Measurements from ENCODE around the gene HES4.
"Not testable (repeated sequence)": the region's sequence is repeated elsewhere in the genome, so short reads cannot be mapped to it uniquely, and the experiment has no call there.

Gene HES4

DNA sequence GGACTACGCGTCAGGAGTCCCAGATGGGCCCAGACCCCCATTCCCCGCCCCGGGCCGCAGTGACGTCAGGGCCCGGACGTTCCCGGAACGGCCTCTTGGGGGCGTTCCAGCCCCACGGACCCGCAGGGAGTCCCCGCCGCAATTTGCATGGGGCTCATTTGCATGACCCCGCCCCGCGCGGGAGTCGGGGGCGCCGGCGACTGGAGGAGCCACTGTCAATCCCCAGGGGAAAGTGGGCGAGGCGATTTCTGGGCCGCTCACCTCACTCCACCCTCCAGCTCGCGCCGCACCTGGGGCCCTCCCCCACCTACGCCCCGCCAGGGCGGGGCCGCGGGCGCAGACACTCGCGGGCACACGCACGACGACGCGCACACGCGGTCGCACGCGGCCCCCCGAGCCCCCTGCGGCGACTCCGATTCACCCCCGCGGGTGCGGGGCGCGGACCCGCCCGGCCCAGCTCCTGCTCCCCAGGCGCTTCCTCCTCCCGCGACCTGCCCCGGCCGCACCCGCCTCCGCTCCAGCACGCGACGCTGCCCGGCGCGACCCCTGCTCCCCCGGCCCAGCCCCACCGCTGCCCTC, 33.2 kb upstream of the HES4 start:
- DNase-seq = peak; percentile 79

- DNase-seq = no peak
Observed at GRCh38 chr1:1032424-1032823, 32.5 kb upstream of the HES4 start.

DNA sequence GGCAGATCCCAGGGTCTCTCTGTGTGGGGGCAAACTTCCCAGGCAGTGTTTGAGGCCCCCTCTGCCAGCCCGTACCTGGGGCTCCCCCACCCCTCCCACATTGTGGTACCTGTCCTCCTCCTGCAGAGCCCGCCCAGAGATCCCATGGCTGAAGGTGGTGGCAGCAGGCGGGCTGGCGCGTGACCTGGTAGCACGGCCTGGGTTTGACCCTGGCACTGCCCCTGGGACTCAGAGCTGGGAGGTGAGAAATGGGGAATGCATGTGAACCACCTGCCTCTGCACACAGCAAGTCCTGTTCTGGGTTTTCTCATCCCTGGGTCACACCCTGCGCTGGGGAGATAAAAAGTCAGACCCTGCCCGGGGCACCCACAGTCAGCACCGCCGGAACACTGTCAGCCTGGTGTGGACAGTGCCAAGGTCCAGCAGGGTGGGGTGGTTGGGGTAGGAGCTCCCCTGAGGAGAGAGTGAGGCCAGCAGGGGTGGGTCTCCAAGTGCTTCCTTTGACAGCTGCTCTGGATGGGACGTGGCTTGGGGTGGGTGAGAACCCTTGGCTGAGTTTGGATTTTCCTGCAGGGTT, 31.9 kb upstream of the HES4 start:
- DNase-seq = no peak

GRCh38 chr1:1030867-1031658, 31.2 kb upstream of the HES4 start:
- not testable (repeated sequence) for DNase-seq

- DNase-seq = no peak
Observed at GRCh38 chr1:1027791-1028190, 27.9 kb upstream of the HES4 start.

DNA sequence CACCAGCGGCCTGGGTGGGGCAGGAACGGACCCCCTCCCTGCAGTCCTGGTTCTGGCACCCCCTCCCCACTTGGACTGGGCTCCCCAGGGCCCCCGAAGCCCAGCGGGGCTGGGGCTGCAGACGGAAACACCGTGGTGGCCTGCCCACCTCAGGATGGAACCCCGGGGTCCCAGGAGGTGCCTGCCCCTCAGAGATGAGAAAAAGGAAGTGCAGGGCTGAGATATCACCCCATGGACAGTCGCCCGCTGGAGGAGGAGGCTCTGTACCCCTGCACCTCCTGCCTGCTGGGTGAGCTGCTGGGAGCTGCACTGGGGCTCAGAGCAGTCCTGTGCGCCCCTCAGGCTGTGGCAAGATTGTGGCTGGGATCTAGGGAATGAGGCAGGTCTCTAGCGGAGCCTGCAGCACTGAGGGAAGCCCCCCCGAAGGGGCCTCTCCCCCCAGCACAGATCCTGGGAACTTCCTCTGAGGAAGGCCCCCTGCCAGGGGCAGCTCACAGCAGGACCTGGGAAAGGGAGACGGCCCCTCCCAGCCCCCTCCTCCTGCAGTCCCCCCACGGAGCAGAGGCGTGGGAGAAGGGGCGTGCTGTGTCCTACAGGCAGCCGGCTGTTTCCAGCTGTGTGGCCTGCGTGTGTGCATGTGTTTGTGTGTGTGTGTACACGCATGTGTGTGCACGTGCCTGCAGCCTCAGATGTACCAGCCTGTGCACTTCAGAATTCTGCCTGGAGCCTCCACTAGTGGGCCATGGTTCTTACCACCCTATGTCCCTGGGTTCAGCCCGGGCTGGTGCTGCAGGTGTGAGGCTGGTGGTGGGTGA, 26.9 kb upstream of the HES4 start:
- DNase-seq = no peak

- DNase-seq = no peak
Observed at GRCh38 chr1:1025730-1026129, 25.8 kb upstream of the HES4 start.

GRCh38 chr1:1024771-1025699, 25.1 kb upstream of the HES4 start:
- no peak for DNase-seq

GRCh38 chr1:1024149-1024770, 24.4 kb upstream of the HES4 start:
- DNase-seq = no peak

DNA sequence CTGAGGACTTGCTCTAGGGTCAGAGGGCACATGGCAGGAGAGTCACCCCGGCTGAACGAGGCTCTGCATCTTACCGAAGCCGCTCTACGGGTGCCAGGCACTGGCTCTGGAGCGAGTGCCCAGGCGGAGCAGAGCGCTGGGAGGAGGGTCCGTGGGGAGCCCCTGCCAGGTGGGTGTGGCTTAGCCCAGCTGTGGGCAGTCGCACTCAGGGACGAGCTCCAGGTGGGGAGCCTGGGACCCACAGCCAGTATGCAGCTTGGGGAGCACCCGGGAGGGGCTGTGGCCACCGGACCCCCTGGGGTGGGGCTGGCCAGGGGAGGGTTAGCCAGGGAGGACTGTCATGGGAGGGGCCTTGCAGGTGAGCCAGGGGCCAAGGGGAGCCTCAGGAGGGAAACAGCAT, 23.8 kb upstream of the HES4 start:
- no peak for DNase-seq

- DNase-seq = no peak
Observed at GRCh38 chr1:1022302-1023009, 22.6 kb upstream of the HES4 start.

DNA sequence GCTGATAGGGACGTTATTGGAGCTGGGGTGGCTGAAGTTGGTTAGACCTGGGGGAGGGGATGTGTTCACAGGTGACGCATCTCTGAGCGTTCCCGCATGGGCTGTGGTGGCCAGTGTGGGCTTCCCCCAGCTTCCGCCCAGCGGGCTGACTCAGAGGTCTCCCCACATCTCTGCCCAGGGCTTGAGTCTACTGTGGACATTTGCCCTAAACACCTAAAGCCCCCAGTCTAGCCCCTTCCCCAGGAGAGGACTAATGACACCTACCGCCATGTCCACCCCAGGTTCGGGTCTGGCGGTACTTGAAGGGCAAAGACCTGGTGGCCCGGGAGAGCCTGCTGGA, 22.0 kb upstream of the HES4 start:
- no peak for DNase-seq

- DNase-seq = no peak
Observed at GRCh38 chr1:1021010-1021919, 21.4 kb upstream of the HES4 start.

GRCh38 chr1:1020415-1021009, 20.6 kb upstream of the HES4 start:
- DNase-seq = no peak

- no peak for DNase-seq
Observed at GRCh38 chr1:1020000-1020404, 20.1 kb upstream of the HES4 start, which contains the start of gene AGRN. Gene AGRN, plus strand, starts transcription at chr1:1020120. Its CDS starts 53 bp downstream, at chr1:1020173.

DNA sequence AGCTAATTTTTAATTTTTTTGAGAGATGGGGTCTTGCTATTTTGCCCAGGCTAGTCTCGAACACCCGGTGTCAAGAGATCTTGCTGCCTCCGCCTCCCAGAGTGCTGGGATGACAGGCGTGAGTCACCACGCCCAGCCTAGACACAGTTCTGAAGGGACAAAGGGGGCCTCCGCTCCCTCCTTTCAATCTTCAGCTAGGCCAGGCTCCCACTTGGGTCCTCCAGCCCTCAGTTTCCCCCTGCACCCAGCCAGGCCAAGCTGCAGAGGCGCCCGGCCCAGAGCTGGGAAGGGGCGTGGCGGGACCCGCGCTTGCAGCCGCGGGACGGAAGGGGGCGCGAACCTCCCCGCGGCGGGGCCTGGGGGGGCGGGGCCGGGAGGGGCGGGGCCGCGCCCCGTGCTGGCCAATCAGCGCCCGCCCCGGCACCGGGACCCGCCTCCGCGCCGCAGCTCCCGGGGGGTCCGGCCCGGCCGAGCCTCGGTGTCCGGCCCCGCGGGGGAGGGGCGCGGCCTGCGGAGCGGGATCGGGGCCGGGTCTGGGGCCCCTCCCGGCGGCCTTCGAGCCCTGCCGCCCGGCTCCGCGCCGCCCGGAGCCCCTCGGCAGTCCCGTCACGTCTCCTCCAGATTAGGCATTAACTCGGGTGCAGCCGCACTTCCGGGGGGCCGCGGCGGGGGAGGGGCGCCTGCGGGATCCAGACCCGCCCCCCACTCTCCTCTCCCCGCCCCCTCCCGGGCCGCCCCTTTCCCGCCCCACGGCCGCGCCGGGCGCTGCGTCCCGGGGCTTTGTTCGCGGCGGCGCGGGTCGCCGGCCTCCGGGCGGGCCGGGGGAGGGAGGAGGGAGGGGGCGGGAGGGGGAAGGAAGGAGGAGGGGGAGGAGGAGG, 19.5 kb upstream of the HES4 start:
- peak; percentile 78 for DNase-seq

DNA sequence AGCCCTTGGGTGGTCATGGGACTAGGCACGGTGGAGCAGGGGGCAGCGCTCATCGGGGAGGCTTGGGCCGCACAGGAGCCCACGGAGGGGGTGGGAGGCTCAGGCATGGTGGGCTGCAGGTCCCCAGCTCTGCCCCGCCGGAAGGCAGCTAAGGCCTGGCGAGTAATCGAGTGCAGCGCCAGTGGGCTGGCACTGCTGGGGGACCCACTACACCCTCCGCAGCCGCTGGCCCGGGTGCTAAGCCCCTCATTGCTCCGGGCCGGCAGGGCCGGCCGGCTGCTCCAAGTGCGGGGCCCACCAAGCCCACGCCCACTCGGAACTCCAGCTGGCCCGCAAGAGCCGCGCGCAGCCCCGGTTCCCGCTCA, 18.4 kb upstream of the HES4 start:
- not testable (repeated sequence) for DNase-seq
